HepG2 (cell line): Measurements from ENCODE around the gene THRB. TPM values are rescaled to one million over a fixed set of nuclear protein-coding genes. Genes with fewer than 3 reads are reported as not detected.
A peak's percentile ranks its signal among the peaks of the same experiment; 100 is the strongest.

ENCODE experiments used
- ATAC-seq: fragments of 200-7000 bp; cut with Tn5 transposase; 3 replicates; pipeline ENCODE4 v1.9.1; 2020; ENCODE audit warnings: mild to moderate bottlenecking, moderate library complexity
- BruUV-seq: library from RNA; stranded (reverse); fragments of 400-500 nt; replicated peaks from 2 replicates; lab custom pipeline; 2021; lab: Mats Ljungman, UMichigan
- CTCF ChIA-PET: fragments of 300-600 bp; formaldehyde crosslinking; extraction: SDS; loops from one replicate; lab custom pipeline; 2021; ENCODE audit warnings: low total read pairs, inconsistent platforms, low intra/inter-chr PET ratio; lab: Yijun Ruan, JAX
- POLR2A ChIA-PET: fragments of 350-600 bp; sonication (Branson Sonifier 250); formaldehyde crosslinking; loops from one replicate; lab custom pipeline; 2020; ENCODE audit warnings: antibody characterized with exemption, inconsistent platforms; lab: Yijun Ruan, JAX
- DNase-seq: peaks from one replicate; pipeline ENCODE4 v3.0.0-alpha.2; 2015; ENCODE audit warnings: low spot score
- FAIRE-seq: peaks from 3 replicates; lab custom pipeline; 2011; peaks lifted over from hg19 to GRCh38; lab: Jason Lieb, UNC
- H2AFZ ChIP-seq: one replicate; pipeline ENCODE4 v1.6.1; 2011; ENCODE audit warnings: low read length, inconsistent platforms
- H3K27ac ChIP-seq: fragments of 300-600 bp; 3 replicates; pipeline ENCODE4 v1.8.0; 2011; ENCODE audit warnings: mixed run types, mild to moderate bottlenecking, mixed read lengths, low read length, inconsistent platforms; ENCODE audit not compliant: insufficient read depth; ENCODE audit errors: extremely low read length
- H3K27me3 ChIP-seq, 2 experiments: fragments of 200-600 bp in 1 of 2; 2 replicates in 1 of 2; 3 replicates in 1 of 2; pipeline versions ENCODE4 v1.6.0 to v1.8.0; 2011; ENCODE audit warnings: low read length in 2 of 2, mild to moderate bottlenecking in 2 of 2, moderate library complexity in 2 of 2, inconsistent platforms in 1 of 2; ENCODE audit not compliant: insufficient read depth in 2 of 2, control insufficient read depth in 1 of 2
- H3K36me3 ChIP-seq, 2 experiments: fragments of 200-600 bp in 1 of 2; replicated peaks in 1 of 2; 2 replicates in 1 of 2; 3 replicates in 1 of 2; pipeline versions ENCODE4 v1.5.1 to v1.8.0; 2011; ENCODE audit warnings: low read length in 2 of 2, inconsistent platforms in 1 of 2; ENCODE audit not compliant: insufficient read depth in 2 of 2, control insufficient read depth in 1 of 2
- H3K4me1 ChIP-seq: 2 replicates; pipeline ENCODE4 v1.5.1; 2012; ENCODE audit warnings: low read length, inconsistent platforms; ENCODE audit not compliant: insufficient read depth
- H3K4me2 ChIP-seq: 2 replicates; pipeline ENCODE4 v1.6.0; 2011; ENCODE audit warnings: low read depth, low read length, inconsistent platforms
- H3K4me3 ChIP-seq, 3 experiments: fragments of 200-600 bp in 1 of 3; sonication (generic), shearing (Covaris generic) in 1 of 3; replicated peaks in 1 of 3; 2 replicates each; pipeline ENCODE4 v1.5.1; 2011 to 2016; ENCODE audit warnings: low read length in 3 of 3, inconsistent platforms in 2 of 3, low read depth in 2 of 3, mild to moderate bottlenecking in 2 of 3, control low read depth in 1 of 3, mixed read lengths in 1 of 3; ENCODE audit not compliant: insufficient read depth in 1 of 3
- H3K79me2 ChIP-seq: one replicate; pipeline ENCODE4 v1.6.1; 2011; ENCODE audit warnings: low read length, inconsistent platforms; ENCODE audit not compliant: insufficient read depth
- H3K9ac ChIP-seq: 2 replicates; pipeline ENCODE4 v1.6.0; 2011; ENCODE audit warnings: mild to moderate bottlenecking, low read depth, low read length, inconsistent platforms; ENCODE audit not compliant: insufficient read depth
- H3K9me3 ChIP-seq: 2 replicates; pipeline ENCODE4 v1.5.1; 2012; ENCODE audit warnings: mild to moderate bottlenecking, low read length
- H4K20me1 ChIP-seq: 2 replicates; pipeline ENCODE4 v1.6.0; 2011; ENCODE audit warnings: inconsistent platforms, mild to moderate bottlenecking, low read length, moderate library complexity; ENCODE audit not compliant: insufficient read depth
- ATF2 ChIP-seq: sonication (generic); formaldehyde crosslinking; IDR thresholded peaks from 2 replicates; pipeline ENCODE4 v1.4.0; 2020; ENCODE audit warnings: missing genetic modification reagents
- EHMT2 ChIP-seq: fragments of 200-600 bp; sonication (generic); IDR thresholded peaks from 2 replicates; pipeline ENCODE4 v1.7.0; 2017; ENCODE audit warnings: antibody characterized with exemption, low read depth, low read length, borderline replicate concordance
- FOSL2 ChIP-seq: sonication (generic); formaldehyde crosslinking; IDR thresholded peaks from 2 replicates; pipeline ENCODE4 v1.4.0; 2020; ENCODE audit warnings: missing genetic modification reagents
- HOMEZ ChIP-seq: IDR thresholded peaks from 2 replicates; pipeline ENCODE4 v1.6.1; 2016; ENCODE audit warnings: low read depth
- NR2F1 ChIP-seq, 2 experiments: fragments of 450-650 bp in 1 of 2; formaldehyde crosslinking in 1 of 2; IDR thresholded peaks; 2 replicates each; pipeline versions ENCODE4 v1.5.0 to v1.6.1; 2016 to 2020; ENCODE audit warnings: mild to moderate bottlenecking in 1 of 2, missing compliant biosample characterization in 1 of 2, missing genetic modification reagents in 1 of 2, moderate library complexity in 1 of 2
- POGZ ChIP-seq: sonication (generic); formaldehyde crosslinking; IDR thresholded peaks from 2 replicates; pipeline ENCODE4 v1.4.0; 2020; ENCODE audit warnings: mild to moderate bottlenecking, missing genetic modification reagents
- POLR2A ChIP-seq, 2 experiments: IDR thresholded peaks; 2 replicates each; pipeline ENCODE4 v1.6.1; 2011; ENCODE audit warnings: low read depth in 2 of 2, low read length in 2 of 2, mild to moderate bottlenecking in 1 of 2, moderate library complexity in 1 of 2; ENCODE audit not compliant: insufficient read depth in 1 of 2
- RAD21 ChIP-seq: fragments of 450-650 bp; formaldehyde crosslinking; IDR thresholded peaks from 2 replicates; pipeline ENCODE4 v1.5.0; 2020; ENCODE audit warnings: mild to moderate bottlenecking
- SMC3 ChIP-seq: IDR thresholded peaks from 2 replicates; pipeline ENCODE4 v1.6.1; 2011; ENCODE audit warnings: low read length, improper control_type of control experiment
- STAG1 ChIP-seq: sonication (generic); formaldehyde crosslinking; IDR thresholded peaks from 2 replicates; pipeline ENCODE4 v1.4.0; 2020; ENCODE audit warnings: missing genetic modification reagents
- TARDBP ChIP-seq: sonication (generic); formaldehyde crosslinking; IDR thresholded peaks from 2 replicates; pipeline ENCODE4 v1.8.0; 2022; ENCODE audit warnings: mild to moderate bottlenecking, missing genetic modification reagents
- ZC3H4 ChIP-seq: sonication (generic); formaldehyde crosslinking; IDR thresholded peaks from 2 replicates; pipeline ENCODE4 v1.4.0; 2020; ENCODE audit warnings: missing genetic modification reagents, borderline replicate concordance
- ZFP37 ChIP-seq: sonication (generic); formaldehyde crosslinking; IDR thresholded peaks from 2 replicates; pipeline ENCODE4 v1.4.0; 2020; ENCODE audit warnings: missing genetic modification reagents, borderline replicate concordance
- ZKSCAN5 ChIP-seq: sonication (generic); formaldehyde crosslinking; IDR thresholded peaks from 2 replicates; pipeline ENCODE4 v1.5.1; 2020; ENCODE audit warnings: mild to moderate bottlenecking, missing genetic modification reagents
- ZMYM4 ChIP-seq: sonication (generic); formaldehyde crosslinking; IDR thresholded peaks from 2 replicates; pipeline ENCODE4 v1.8.1; 2023; ENCODE audit warnings: mild to moderate bottlenecking, missing genetic modification reagents
- ZNF143 ChIP-seq: sonication (generic); formaldehyde crosslinking; IDR thresholded peaks from 2 replicates; pipeline ENCODE4 v1.4.0; 2020; ENCODE audit warnings: missing genetic modification reagents
- ZNF280D ChIP-seq: sonication (generic); formaldehyde crosslinking; IDR thresholded peaks from 2 replicates; pipeline ENCODE4 v1.5.1; 2020; ENCODE audit warnings: mild to moderate bottlenecking, missing genetic modification reagents
- ZNF30 ChIP-seq: sonication (generic); formaldehyde crosslinking; IDR thresholded peaks from 2 replicates; pipeline ENCODE4 v1.5.0; 2020; ENCODE audit warnings: mild to moderate bottlenecking, missing genetic modification reagents
- ZNF333 ChIP-seq: sonication (generic); formaldehyde crosslinking; IDR thresholded peaks from 2 replicates; pipeline ENCODE4 v1.4.0; 2020; ENCODE audit warnings: mild to moderate bottlenecking, missing genetic modification reagents, borderline replicate concordance
- ZNF644 ChIP-seq: IDR thresholded peaks from 2 replicates; pipeline ENCODE4 v1.6.1; 2016; ENCODE audit warnings: low read depth
- WGBS: methylation state at CpG from one replicate; pipeline ENCODE4 v1.1.6; 2017; ENCODE audit warnings: low lambda C conversion rate; 5-methylcytosine and 5-hydroxymethylcytosine counted together
- in situ Hi-C: cut with HindIII; loops from 2 replicates; pipeline ENCODE4 v1.10.0; 2017; ENCODE audit warnings: low pct_unique_long_range_greater_than_20kb; ENCODE audit not compliant: extremely low pct_ligation_motif_present
- intact Hi-C: fragments of 100-400 bp; cut with micrococcal nuclease; formaldehyde crosslinking; loops from one replicate; pipeline ENCODE4 v1.10.0; 2022; ENCODE audit not compliant: unreplicated experiment
- polyA plus RNA-seq, 8 experiments: library from polyadenylated mRNA; depleted of rRNA in 3 of 8; stranded (reverse) in 7 of 8; unstranded in 1 of 8; fragments of >200 nt; fragmentation: Illumina TruSeq in 4 of 8; extraction: Trizol in 4 of 8; gene quantifications; 2 replicates each; pipeline versions ENCODE4 v1.2.1 to v1.2.3, GENCODE V29; 2011 to 2016; ENCODE audit warnings: low read depth in 4 of 8, missing spikeins in 1 of 8, mixed read lengths in 1 of 8; ENCODE audit not compliant: insufficient read depth in 1 of 8
- total RNA-seq, 5 experiments: library from RNA; depleted of rRNA; stranded (reverse); fragments of >200 nt; fragmentation: Illumina TruSeq; extraction: Trizol; gene quantifications; 2 replicates each; pipeline ENCODE4 v1.2.3, GENCODE V29; 2016; ENCODE audit warnings: low read depth in 1 of 5

The THRB gene
- total and polyA plus RNA-seq, 2 of the 13 experiments (the other 11 are each of a cell fraction or from before 2014, with no cell fraction given): 4.7 to 22.7 TPM

GRCh38 chr3:24264748-24265158, 229.9 kb downstream of the THRB start:
- Histone ChIP-seq H3K4me3 (no peak overlapping the region), H3K79me2 (no peaks in the 10 kb centered on the region), H4K20me1 (no peaks in the 10 kb centered on the region), H3K9ac (no peak overlapping the region), H3K27me3 (no peaks in the 10 kb centered on the region), H3K36me3 (no peaks in the 10 kb centered on the region), H3K27ac (no peak overlapping the region), H2AFZ (no peak overlapping the region), H3K4me1 (peaks cover 5% of the 10 kb centered on the region; the same call in 1 of the 2 replicates), H3K9me3 (no peaks in the 10 kb centered on the region), H3K4me2 (no peak overlapping the region)
- in situ Hi-C loops: loop anchor here (5.0 to 25.0 kb wide), 2 partner anchors 233 to 373 kb away; no protein-coding TSS in a partner anchor
- intact Hi-C loops: loop anchor here (1.0 to 10.0 kb wide), 6 partner anchors 110 to 418 kb away; no protein-coding TSS in a partner anchor
- 53% methylated on average over 3 of the region's 3 CpGs for WGBS
- ChIA-PET POLR2A (interaction anchor here (1.0 to 1.3 kb wide), 2 partner anchors 230 to 232 kb away, joined by 5 to 6 read pairs; partner anchors contain the start of gene THRB), CTCF (interaction anchor here (1.1 to 3.1 kb wide), 5 partner anchors 228 to 419 kb away, joined by 3 to 35 read pairs (median 3); partner anchors contain the start of gene THRB)
- BruUV-seq: no TSS peak
- peak; percentile 53 for DNase-seq
- peak; percentile 15 for FAIRE-seq
- ATAC-seq: peak; percentile 73
- TF ChIP-seq RAD21 (CRISPR knock-in tag) (peak; percentile 83), POGZ (peak; percentile 83), ZC3H4 (CRISPR knock-in tag) (no peak), TARDBP (0 out of 2 replicates have a peak, but pooled peaks have one; percentile 9), SMC3 (peak; percentile 89), ZNF143 (CRISPR knock-in tag) (peak; percentile 79), ZNF644 (0 out of 2 replicates have a peak, but pooled peaks have one; percentile 63), EHMT2 (peak; percentile 83), FOSL2 (CRISPR knock-in tag) (0 out of 2 replicates have a peak, but pooled peaks have one; percentile 16), NR2F1 (CRISPR knock-in tag; IDR thresholded peaks at IDR 0.05) (peak in 1 of 2 experiments; percentile 34; a peak in 2 of 4 replicates), ZNF333 (CRISPR knock-in tag) (no peak), ZFP37 (CRISPR knock-in tag) (no peak), HOMEZ (CRISPR knock-in tag) (peak; percentile 86), POLR2A (IDR thresholded peaks at IDR 0.05; ENCODE audit: insufficient read depth in 1 of 2, low read depth in 2 of 2, low read length in 2 of 2) (no peak), ZMYM4 (peak; percentile 92), ZNF280D (CRISPR knock-in tag) (0 out of 2 replicates have a peak, but pooled peaks have one; percentile 29), ZNF30 (CRISPR knock-in tag) (no peak), ZKSCAN5 (CRISPR knock-in tag) (no peak), STAG1 (CRISPR knock-in tag) (peak; percentile 85), ATF2 (CRISPR knock-in tag) (no peak)
